Islet precursor cell (in vitro differentiated cells): ENCODE data around the gene LSS.

ENCODE experiments used
- DNase-seq: peaks from one replicate; pipeline ENCODE4 v3.0.0-alpha.2; 2018

Gene LSS

DNA sequence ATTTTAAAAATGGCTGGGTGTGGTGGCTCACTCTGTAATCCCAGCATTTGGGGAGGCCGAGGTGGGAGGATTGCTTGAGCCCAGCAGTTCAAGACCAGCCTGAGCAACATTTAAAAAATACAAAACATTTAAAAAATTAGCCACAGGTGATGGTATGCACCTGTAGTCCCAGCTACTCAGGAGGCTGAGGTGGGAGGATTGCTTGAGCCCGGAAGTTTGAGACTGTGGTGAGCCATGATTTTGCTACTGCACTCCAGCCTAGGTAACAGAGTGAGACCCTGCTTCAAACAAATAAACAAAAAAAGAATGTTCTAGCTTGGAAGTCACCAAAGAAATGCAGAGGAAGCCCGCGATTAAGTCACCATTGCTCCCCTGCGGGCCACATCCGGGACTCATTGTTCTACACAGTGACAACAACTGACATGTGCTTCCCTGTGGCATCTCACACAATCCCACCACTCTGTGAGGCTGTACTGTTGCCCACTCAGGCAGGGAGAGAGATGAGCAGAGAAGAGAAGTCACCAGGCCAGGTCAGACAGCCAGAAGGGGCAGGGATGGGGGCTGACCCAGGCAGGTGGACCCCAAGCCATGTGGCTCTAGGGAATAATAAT lies 25.9 kb downstream of the LSS start:
- peak; percentile 36 for DNase-seq

- peak; percentile 7 for DNase-seq
Measured at GRCh38 chr21:46200877-46201803, 27.4 kb downstream of the LSS start.

DNA sequence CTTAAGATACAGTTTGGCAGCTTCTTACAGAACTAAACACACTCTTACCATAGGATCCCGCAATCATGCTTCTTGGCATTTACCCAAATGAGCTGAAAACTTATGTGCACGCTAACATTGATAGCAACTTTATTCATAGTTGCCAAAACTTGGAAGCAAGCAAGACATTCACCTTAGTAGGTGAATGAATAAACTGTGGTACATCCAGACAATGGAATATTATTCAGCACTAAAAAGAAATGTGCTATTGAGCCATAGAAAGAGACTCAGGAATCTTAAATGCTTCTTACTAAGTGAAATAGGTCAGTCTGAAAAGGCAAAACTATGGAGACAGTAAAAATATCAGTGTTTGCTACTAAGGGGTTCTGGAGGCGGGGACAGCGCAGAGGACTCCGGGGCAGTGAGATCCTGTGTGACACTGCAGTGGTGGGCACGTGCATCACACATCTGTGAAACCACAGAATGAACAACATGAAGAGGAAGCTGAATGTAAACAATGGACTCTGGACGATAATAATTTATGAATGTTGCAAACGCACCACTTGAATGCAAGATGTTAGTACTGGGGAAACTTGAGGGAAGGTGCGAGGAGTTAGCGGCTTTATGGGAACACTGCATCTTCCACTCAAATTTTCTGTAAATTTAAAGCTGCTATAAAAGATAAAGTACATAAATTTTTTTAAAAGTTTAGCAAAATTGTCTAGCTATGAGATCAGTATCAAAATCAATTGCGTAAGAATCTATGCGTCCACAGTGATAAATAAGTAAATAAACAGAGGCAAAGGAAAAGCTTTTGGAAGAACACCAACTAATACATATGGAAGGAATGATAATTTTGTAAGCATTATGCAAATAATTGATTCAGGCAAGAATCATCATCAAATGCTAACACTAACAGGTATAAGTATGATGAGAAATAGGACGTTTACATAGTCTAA lies 28.9 kb downstream of the LSS start:
- DNase-seq: no peak

DNA sequence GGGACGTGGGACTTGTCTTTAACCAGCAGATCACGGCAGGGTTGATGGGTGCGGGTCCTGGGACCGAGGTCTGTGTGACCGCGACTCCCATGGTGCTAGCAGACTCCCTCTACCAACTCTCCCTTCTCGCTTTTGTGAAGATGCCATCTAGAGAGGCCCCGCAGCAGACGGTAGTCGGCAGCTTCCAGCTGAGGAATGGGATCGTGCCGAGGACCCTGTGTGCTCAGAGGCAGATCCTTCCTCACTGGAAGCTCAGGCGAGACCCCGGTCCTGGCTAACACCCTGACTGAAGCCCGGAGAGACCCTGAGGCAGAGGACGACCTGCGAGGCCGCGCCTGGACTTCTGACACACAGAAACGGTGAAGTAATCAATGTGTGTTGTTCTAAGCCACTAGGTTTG lies 31.8 kb downstream of the LSS start:
- no peak for DNase-seq

GRCh38 chr21:46195595-46196195 lies 32.9 kb downstream of the LSS start:
- no peak for DNase-seq

DNA sequence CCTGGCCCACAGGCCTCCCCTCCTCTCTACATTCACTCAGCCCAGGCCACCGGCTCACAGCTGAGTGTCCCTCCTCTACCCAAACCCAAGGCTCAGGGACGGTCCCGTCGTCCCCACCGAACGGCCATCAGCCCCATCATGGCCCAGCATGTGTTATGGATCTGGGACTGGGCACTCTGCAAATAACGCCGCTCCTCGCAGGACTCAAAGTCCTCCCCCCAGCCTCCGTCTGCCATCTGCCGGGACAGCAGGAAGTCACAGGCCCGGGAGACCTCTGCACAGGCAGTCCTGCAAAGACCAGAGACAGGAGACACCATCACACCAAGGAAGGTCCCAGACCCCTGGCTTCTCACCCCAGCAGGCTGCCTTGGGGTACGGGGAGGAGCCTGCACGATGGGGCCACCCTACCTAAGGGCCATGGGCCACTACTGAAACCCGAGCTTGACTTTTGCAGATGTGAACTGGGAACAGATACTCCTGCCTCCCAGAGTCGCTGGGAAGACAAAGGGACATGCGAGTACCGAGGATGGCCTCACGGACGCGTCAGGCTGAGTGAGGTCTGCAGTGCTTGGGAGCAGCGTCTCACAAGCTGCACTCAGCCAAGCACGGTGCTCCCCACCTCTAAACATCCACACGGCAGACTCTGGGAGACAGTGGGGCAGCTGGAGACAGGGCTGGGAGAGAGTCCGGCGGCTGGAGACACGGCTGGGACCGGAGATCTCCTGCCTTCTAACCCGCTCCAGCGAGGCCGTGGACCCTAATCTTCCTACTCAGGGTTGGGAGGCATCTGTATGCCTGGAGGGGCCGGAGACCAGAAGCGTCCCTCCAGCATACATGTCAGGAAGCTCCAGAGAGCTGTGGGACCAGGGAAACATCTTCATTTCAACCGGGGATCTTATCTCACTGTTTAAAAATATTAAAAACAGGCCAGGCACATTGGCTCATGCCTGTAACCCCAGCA lies 33.9 kb downstream of the LSS start:
- peak; percentile 45 for DNase-seq

- DNase-seq: no peak
Measured at GRCh38 chr21:46193829-46194373, 34.7 kb downstream of the LSS start.

DNA sequence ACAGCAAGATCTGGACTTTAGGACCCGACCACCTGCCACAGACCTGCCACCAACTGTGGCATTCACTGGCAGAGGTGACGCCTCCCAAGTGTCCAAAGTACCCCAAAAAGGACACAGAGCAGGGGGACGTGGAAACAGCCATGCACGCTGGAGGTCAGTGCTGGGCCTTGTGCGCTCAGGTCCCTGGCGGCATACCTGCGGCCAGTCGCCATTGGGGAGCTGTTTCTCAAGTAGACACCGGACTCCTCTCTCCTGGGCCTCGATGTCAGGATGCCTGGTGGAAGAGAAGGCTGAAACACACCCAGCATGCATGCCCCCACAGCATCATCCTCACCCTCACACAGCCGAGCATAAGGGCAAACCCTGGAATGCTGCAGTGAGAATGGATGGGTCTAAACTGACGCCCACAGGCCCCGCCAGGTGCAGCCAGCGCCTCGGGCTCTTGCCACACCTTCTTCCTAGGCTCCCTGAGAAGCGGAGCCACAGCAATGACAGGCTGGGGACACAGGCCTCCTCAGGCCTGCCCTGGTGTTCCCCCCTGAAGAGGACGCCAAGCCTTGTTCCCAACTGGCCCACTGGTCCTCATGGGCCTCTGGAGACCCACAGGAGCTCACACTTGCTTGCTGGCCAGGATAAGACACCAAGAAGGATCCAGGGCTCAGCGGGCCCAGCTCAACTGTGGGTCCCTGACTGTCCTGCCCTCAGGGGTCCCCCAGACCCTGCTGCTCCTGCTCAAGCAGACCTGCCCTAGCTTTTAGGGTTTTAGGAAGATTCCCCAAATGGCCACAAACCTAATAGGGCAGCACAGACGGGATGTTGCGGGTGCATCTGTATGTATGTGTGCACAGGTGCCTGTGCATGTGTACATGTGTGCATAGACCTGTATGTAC lies 36.6 kb downstream of the LSS start:
- DNase-seq: peak; percentile 47

GRCh38 chr21:46191257-46191685 lies 37.3 kb downstream of the LSS start:
- DNase-seq: peak; percentile 81

DNA sequence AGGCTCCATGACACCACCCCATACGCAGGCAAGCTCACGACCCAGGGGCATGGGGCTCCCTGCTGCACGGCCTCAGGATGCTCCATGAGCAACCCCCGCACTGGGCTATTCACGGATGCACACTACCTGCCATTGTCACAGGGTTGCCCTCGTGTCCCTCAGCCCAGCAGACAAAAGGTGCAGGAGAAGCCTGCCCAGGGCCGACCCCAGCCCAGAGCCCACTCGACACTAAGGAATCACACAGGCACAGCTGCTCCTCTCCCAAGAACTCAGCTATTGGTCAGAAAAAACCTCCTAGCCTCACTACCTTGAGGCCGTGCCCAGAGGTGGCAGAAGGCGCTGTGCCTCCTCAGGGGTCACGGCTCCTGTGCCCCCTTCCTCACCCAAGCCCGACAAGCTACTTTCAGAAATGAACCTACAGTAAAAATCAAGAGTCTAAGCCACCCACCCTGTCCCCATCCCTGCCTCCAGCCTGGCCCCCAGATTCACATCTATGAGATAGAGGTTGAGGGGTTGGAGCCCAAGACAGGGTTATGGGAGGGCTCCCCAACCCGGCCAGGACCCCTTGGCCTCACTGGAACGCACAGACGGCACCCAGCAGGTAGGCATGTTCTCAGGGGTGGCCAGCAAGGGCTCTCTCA lies 38.0 kb downstream of the LSS start:
- DNase-seq: no peak

DNA sequence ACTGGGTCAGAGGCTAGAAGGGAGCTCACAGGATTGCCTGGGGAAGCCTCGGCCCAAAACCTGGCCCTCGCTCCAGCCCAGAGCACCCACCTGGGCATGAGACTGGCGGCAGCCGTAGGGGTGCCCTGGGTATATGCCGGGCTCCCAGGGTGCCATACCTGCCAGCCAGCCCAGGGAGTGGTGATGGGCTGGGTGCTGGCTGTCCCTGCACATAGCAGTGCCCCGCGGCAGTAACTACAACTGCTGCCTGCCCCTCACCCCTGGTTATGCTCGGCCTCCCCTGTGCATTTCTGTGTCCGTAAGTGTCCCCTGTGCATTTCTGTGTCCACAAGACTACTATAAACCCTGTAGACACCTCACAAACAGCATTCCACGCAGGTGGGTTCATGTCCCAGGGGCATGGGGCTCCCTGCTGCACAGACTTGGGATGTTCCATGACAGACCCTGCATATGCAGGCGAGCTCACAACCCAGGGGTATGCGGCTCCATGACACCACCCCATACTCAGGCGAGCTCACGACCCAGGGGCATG lies 38.5 kb downstream of the LSS start:
- peak; percentile 49 for DNase-seq

DNA sequence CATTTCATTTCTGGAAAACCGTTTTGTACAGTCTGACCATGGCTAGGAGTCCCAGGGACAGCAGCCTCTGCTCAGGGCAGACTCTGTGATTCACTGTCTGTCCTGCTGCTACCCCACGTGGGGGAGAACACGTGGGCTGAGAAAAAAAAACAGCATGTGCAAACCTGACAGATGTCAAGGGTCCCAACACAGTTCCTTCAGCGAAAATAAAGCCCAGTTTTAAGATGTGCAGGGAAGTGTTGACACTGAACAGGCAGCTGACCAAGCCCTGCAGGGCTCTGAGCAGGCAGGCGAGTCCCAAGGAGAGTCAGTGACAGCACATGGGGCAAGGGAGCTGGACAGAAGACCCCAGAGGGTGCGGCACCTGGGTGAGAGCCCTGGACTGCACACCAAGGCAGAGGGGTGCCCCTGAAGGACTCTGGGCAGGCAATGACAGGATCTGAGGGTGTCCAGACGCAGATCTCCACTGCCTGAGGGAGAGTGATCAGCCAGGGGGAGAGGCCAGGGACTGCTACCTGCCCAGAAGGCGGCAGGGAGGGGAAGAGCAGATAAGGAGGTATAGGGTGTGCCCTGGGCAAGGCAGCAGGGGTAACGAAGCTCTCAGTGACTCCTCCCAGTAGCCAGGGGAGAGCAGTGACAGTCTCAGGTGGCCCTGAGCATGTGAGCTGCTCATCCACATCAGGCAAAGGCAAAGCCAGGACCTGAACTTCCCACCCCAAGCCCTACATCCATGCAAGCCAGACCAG lies 39.2 kb downstream of the LSS start:
- DNase-seq: peak; percentile 69

- DNase-seq: peak; percentile 92
Measured at GRCh38 chr21:46188226-46189212, 40.1 kb downstream of the LSS start.

- no peak for DNase-seq
Measured at GRCh38 chr21:46187814-46188213, 40.8 kb downstream of the LSS start.

GRCh38 chr21:46187261-46187660 lies 41.3 kb downstream of the LSS start:
- DNase-seq: no peak

- DNase-seq: no peak
Measured at GRCh38 chr21:46185716-46186115, 42.9 kb downstream of the LSS start.
